ENCODE measurements around the gene NUDT5. TPM values are rescaled to one million over a fixed set of nuclear protein-coding genes. Genes with fewer than 3 reads are reported as not detected.
"Not testable (repeated sequence)": the region's sequence is repeated elsewhere in the genome, so short reads cannot be mapped to it uniquely, and the experiment has no call there.

NUDT5 gene
- total and polyA plus RNA-seq, 4 donors = 40.6 to 54.7 (median 51.1) TPM

GRCh38 chr10:12235116-12235694 is 39.5 kb upstream of the NUDT5 start:
- no peaks in the 10 kb centered on the region for H3K27me3 ChIP-seq (ENCODE audit: control insufficient read depth in 3 of 3, insufficient read depth in 3 of 3, low read length in 2 of 3)
- H3K36me3 ChIP-seq (ENCODE audit: control insufficient read depth in 4 of 4, insufficient read depth in 4 of 4, low read length in 4 of 4) = peaks cover 13 to 25% (median 21%) of the 10 kb centered on the region in 4 donors
- H3K4me3 ChIP-seq = no peak overlapping the region
- TF ChIP-seq CTCF (IDR thresholded peaks at IDR 0.05; ENCODE audit: control extremely low read depth, extremely low read depth) = no peak
- no peaks in the 10 kb centered on the region for H3K9me3 ChIP-seq (ENCODE audit: control insufficient read depth in 4 of 4, insufficient read depth in 3 of 4, low read length in 3 of 4)
- 76 to 89% methylated on average over 3 of the region's 3 CpGs for WGBS, 2 donors
- H3K27ac ChIP-seq (ENCODE audit: low read depth in 1 of 2, low read length in 1 of 2) = peak overlapping the region in 1 of 2 donors; percentile 49
- peaks cover 0 to 4% (median 0%) of the 10 kb centered on the region in 5 donors for H3K4me1 ChIP-seq (ENCODE audit: control insufficient read depth in 5 of 5, insufficient read depth in 5 of 5, low read length in 5 of 5)
- ATAC-seq (ENCODE audit: insufficient read depth, low FRiP score) (no peak), DNase-seq (no peak)
- H3K9ac ChIP-seq (ENCODE audit: insufficient read depth in 1 of 2, low read length in 2 of 2) = no peak overlapping the region

- not testable (repeated sequence) for H3K4me1 ChIP-seq (ENCODE audit: control insufficient read depth in 5 of 5, insufficient read depth in 5 of 5, low read length in 5 of 5); H3K9me3 ChIP-seq (ENCODE audit: control insufficient read depth in 4 of 4, insufficient read depth in 3 of 4, low read length in 3 of 4); ATAC-seq (ENCODE audit: insufficient read depth, low FRiP score); H3K4me3 ChIP-seq; DNase-seq; H3K9ac ChIP-seq (ENCODE audit: insufficient read depth in 1 of 2, low read length in 2 of 2); H3K27me3 ChIP-seq (ENCODE audit: control insufficient read depth in 3 of 3, insufficient read depth in 3 of 3, low read length in 2 of 3)
- 96 to 97% methylated on average over 5 of the region's 5 CpGs for WGBS, 2 donors
- peaks cover 16 to 25% (median 21%) of the 10 kb centered on the region in 4 donors for H3K36me3 ChIP-seq (ENCODE audit: control insufficient read depth in 4 of 4, insufficient read depth in 4 of 4, low read length in 4 of 4)
- H3K27ac ChIP-seq (ENCODE audit: low read depth in 1 of 2, low read length in 1 of 2) = peak overlapping the region in 1 of 2 donors; percentile 49
Measured at GRCh38 chr10:12234687-12235086, 39.0 kb upstream of the NUDT5 start.

GRCh38 chr10:12228851-12229250 is 33.2 kb upstream of the NUDT5 start:
- WGBS, 2 donors = 91 to 96% methylated on average over 11 of the region's 11 CpGs
- DNase-seq (no peak), ATAC-seq (ENCODE audit: insufficient read depth, low FRiP score) (no peak)
- Histone ChIP-seq H3K4me3 (no peak overlapping the region), H3K4me1 (ENCODE audit: control insufficient read depth in 5 of 5, insufficient read depth in 5 of 5, low read length in 5 of 5) (peaks cover 0 to 2% (median 0%) of the 10 kb centered on the region in 5 donors), H3K27ac (ENCODE audit: low read depth in 1 of 2, low read length in 1 of 2) (no peak overlapping the region), H3K9me3 (ENCODE audit: control insufficient read depth in 4 of 4, insufficient read depth in 3 of 4, low read length in 3 of 4) (no peaks in the 10 kb centered on the region), H3K36me3 (ENCODE audit: control insufficient read depth in 4 of 4, insufficient read depth in 4 of 4, low read length in 4 of 4) (peaks cover 10 to 18% (median 13%) of the 10 kb centered on the region in 4 donors), H3K27me3 (ENCODE audit: control insufficient read depth in 3 of 3, insufficient read depth in 3 of 3, low read length in 2 of 3) (no peaks in the 10 kb centered on the region), H3K9ac (ENCODE audit: insufficient read depth in 1 of 2, low read length in 2 of 2) (no peak overlapping the region)
- no peak for TF ChIP-seq CTCF (IDR thresholded peaks at IDR 0.05; ENCODE audit: control extremely low read depth, extremely low read depth)

GRCh38 chr10:12226438-12226837 is 30.7 kb upstream of the NUDT5 start:
- peaks cover 3 to 19% (median 9%) of the 10 kb centered on the region in 4 donors for H3K36me3 ChIP-seq (ENCODE audit: control insufficient read depth in 4 of 4, insufficient read depth in 4 of 4, low read length in 4 of 4)
- H3K4me3 ChIP-seq; ATAC-seq (ENCODE audit: insufficient read depth, low FRiP score); H3K9me3 ChIP-seq (ENCODE audit: control insufficient read depth in 4 of 4, insufficient read depth in 3 of 4, low read length in 3 of 4); H3K4me1 ChIP-seq (ENCODE audit: control insufficient read depth in 5 of 5, insufficient read depth in 5 of 5, low read length in 5 of 5); H3K9ac ChIP-seq (ENCODE audit: insufficient read depth in 1 of 2, low read length in 2 of 2); H3K27ac ChIP-seq (ENCODE audit: low read depth in 1 of 2, low read length in 1 of 2); DNase-seq; H3K27me3 ChIP-seq (ENCODE audit: control insufficient read depth in 3 of 3, insufficient read depth in 3 of 3, low read length in 2 of 3): not testable (repeated sequence)
- WGBS, 2 donors = 94 to 97% methylated on average over 28 of the region's 28 CpGs

Measured in lung (tissue), 12 donors.